GM12873 (cell line): Measurements from ENCODE around the gene GAS2L1.

Source experiments
- CTCF ChIP-seq: IDR thresholded peaks from 2 replicates; pipeline ENCODE4 v1.5.1; 2012; ENCODE audit warnings: low read depth, mild to moderate bottlenecking, moderate library complexity, low read length, control low read depth; ENCODE audit not compliant: insufficient read depth; ENCODE audit errors: missing control alignments

GAS2L1 gene

GRCh38 chr22:29268511-29269229, 37.8 kb upstream of the GAS2L1 start:
- no peak for TF ChIP-seq CTCF

GRCh38 chr22:29269230-29269604, 37.2 kb upstream of the GAS2L1 start:
- no peak for TF ChIP-seq CTCF

- no peak for TF ChIP-seq CTCF
These were observed 36.5 kb upstream of the GAS2L1 start for GRCh38 chr22:29269731-29270474.

- TF ChIP-seq CTCF, result no peak
These were observed 35.8 kb upstream of the GAS2L1 start for GRCh38 chr22:29270475-29271271.

- TF ChIP-seq CTCF, result no peak
These were observed 33.8 kb upstream of the GAS2L1 start for GRCh38 chr22:29272624-29273023.

- no peak for TF ChIP-seq CTCF
These were observed 31.3 kb upstream of the GAS2L1 start for GRCh38 chr22:29275167-29275566.
